K562 treated with DMSO at 1 percent for 4 hours (cell line): ENCODE data around the gene CCNY. TPM values are rescaled to one million over a fixed set of nuclear protein-coding genes. Genes with fewer than 3 reads are reported as not detected.

ENCODE experiments used
- total RNA-seq: library from RNA; unstranded; fragments of 300-600 nt; gene quantifications from 2 replicates; pipeline ENCODE4 v1.2.3, GENCODE V29; 2022; ENCODE audit not compliant: insufficient read depth

The CCNY gene
- 45.7 and 55.4 TPM in 2 replicates for total RNA-seq

GRCh38 chr10:35336084-35336831 lies at the start of gene CCNY:
CCNY (plus strand) TSS chr10:35336509; CDS start chr10:35337054, 545 bp downstream.

GRCh38 chr10:35605191-35605590 lies 268.9 kb downstream of the CCNY start, which contains the start of gene GJD4:
GJD4 (plus strand) TSS chr10:35605341; CDS start chr10:35605568, 227 bp downstream.

Other genes with a start within 250 kb of the CCNY start
- 11.8 and 14.3 TPM in 2 replicates for gene CUL2, start 246.2 kb upstream of the CCNY start, total RNA-seq
- gene CREM, start 209.7 kb upstream of the CCNY start, total RNA-seq = 43.5 and 65.5 TPM in 2 replicates